GM19463 (cell line): Measurements from ENCODE around the gene STC2.
"Not testable (repeated sequence)": the region's sequence is repeated elsewhere in the genome, so short reads cannot be mapped to it uniquely, and the experiment has no call there.

Experiments
- ATAC-seq: cut with Tn5 transposase; IDR thresholded peaks from one replicate; pipeline ENCODE4 v1.9.1; 2021; ENCODE audit warnings: mild to moderate bottlenecking, moderate library complexity; ENCODE audit not compliant: unreplicated experiment

The STC2 gene

GRCh38 chr5:173296737-173297676, 31.2 kb downstream of the STC2 start:
- no peak for ATAC-seq

- no peak for ATAC-seq
Observed at GRCh38 chr5:173295796-173296195, 32.4 kb downstream of the STC2 start.

DNA sequence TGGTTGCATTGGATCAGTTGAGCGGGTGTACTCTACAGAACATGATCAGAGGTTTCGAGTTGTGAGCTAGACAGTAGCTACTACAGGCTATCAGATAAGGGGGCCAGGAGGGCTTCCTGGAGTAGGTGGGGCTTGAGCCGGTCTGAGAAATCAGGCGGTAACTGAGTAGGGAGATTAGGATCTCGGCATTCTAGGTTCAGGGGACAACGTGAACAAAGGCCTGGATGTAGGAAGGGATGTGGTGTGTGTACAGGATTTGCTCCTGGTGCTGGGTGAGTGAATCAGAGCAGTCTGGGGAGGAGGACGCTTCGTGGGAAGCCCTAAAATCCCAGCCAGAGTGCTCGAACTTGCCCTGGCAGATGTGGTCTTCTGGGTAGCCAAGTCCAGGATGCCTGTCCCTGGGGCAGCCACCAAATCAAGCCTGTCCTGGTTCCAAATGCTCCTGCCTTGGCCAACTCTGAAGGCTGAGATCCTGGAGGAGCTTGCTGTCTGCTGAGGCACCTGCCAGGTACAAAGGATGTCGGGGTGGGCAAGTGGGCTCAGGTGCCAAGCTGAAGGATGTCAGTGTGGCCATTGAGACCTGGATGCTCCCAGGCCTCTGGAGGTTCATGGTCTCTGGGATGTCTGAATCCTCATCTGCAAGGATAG, 33.4 kb downstream of the STC2 start:
- ATAC-seq = no peak

DNA sequence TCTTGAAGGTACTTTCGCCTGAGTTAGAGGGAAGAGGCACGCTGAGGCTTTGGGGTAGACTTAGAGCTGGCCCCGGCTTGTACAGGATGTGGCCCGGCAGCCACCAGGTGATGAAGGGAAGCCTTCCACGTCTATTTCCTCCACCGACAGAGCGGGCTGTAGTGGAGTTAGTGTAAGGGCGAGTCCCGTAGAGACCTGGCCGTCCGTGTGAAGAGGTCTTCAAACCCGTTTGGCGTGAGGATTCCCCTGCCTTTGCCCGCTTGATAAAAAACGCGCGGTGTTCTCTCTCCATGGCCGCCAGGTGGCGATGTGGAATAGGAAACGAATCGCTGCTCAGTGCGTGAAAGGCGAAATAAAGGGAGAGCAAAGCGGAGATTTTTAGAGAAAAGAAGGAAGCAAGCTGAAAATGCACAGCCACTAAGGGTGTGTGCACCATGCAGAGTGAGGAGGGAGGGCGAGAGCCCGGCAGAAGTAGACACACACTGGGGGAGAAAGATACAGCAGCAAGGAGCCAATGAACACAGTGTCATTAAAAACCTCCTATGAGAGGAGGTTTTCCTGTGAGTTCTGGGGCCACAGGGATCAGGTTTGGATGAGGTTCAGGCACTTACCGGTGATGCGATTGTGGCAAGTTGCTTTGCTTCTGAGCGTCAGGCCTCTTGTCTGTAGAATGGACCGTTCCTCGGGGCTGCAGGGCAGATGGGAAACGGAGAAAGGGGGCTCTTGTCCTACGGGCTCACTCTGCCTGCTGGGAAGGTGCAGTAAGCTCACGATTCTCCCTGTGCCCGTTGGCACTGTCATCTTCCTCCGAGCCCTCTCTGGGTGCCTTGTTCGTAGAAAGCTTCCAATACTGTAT, 34.2 kb downstream of the STC2 start:
- ATAC-seq = peak; percentile 64

DNA sequence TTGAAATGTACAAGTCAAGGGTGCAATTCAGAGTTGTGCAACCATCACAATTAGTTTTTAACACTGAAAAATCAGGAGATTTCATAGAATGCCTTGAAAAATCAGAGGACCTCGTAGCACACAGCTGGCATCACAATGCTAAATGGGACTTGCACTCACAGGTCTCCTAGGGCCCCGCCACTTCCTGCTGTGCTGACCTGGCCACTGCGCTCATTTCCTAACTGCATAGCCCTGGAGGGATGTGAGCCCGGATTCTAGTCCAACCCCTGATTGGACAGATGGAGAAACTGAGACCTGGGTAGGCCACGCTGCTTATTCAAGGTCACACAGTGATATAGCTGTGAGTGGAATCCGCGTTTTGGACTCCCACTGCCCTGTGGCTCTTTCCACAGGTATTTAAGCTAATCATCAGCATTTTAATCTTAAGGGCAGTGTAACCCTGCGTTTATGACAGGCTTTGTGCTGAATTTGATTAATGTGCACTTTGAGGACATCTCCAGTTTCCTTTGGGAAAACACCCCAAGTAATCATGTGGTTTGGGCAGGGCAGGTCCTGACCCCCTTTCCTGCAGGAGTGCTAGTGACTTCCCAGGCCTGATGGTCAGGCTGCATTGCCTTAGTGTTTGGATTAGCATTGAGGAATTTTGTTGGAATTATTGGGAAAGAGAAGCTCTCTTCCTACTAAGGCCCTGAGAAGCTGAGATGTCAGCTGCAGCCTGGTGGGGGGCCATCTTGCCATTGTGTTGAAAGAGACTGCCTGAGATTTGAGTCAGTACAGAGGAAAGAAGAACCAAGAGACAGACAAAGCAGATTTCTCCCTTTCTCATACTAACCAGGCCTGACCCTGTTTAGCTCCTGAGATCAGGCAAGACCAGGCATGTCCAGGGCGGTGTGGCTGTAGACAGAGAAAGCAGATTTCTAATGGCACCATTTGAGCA, 36.2 kb downstream of the STC2 start:
- ATAC-seq = no peak

- ATAC-seq = no peak
Observed at GRCh38 chr5:173290477-173291131, 37.6 kb downstream of the STC2 start.

- no peak for ATAC-seq
Observed at GRCh38 chr5:173289372-173289771, 38.8 kb downstream of the STC2 start.

DNA sequence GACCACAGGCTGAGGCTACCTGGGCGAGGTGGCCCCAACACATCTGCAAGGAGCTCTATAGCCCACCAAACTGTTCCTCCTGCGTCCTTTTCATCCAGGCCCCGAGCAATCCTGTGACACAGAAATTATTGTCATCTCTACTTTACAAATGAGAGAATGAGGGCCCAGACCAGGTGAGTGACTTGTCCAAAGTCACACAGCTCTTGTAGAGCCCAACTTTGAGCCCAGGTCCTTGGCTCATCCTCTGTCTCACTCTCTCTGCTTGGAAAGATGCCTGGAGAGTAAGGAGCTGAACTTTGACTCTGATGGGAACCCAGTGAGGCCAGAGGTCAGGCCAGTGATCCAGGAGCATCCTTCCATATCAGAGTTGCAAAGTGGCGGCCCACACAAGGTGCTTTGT, 39.6 kb downstream of the STC2 start:
- no peak for ATAC-seq

DNA sequence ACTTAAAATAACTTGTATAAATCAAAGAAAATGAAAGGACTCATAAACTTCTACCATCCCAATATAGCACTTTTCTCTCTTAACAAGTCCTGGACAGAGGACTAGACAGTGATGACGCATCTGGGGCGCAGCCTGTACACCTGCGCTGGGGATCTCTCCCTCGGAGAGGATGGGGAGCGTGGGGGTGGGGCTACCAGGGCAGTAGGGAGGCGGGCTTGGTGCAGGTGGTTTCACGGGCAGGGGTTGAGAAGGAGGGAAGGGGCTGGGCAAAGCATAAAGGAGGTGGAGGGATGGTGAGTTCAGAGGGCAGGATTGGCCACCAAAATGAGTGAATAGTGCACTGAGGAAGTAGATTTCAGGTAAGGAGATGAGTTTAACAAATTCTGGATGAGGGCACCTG, 41.1 kb downstream of the STC2 start:
- ATAC-seq = no peak

DNA sequence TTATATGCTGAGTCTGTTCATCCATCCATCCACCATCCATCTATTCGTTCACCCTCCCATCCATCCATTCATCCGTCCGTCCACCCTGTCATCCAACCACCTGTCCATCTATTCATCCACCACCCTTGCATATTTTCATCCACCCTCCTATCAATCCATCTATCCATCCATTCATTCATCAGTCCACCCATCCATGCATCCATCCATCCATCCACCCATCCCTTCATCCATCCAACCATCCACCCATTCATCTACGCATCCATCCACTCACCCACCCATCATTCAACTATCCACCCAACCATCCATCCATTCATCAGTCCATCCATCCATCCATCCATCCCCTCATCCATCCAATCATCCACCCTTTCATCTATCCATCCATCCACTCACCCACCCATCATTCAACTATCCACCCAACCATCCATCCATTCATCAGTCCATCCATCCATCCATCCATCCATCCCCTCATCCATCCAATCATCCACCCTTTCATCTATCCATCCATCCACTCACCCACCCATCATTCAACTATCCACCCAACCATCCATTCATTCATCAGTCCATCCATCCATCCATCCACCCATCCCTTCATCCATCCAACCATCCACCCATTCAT, 43.8 kb downstream of the STC2 start:
- not testable (repeated sequence) for ATAC-seq

DNA sequence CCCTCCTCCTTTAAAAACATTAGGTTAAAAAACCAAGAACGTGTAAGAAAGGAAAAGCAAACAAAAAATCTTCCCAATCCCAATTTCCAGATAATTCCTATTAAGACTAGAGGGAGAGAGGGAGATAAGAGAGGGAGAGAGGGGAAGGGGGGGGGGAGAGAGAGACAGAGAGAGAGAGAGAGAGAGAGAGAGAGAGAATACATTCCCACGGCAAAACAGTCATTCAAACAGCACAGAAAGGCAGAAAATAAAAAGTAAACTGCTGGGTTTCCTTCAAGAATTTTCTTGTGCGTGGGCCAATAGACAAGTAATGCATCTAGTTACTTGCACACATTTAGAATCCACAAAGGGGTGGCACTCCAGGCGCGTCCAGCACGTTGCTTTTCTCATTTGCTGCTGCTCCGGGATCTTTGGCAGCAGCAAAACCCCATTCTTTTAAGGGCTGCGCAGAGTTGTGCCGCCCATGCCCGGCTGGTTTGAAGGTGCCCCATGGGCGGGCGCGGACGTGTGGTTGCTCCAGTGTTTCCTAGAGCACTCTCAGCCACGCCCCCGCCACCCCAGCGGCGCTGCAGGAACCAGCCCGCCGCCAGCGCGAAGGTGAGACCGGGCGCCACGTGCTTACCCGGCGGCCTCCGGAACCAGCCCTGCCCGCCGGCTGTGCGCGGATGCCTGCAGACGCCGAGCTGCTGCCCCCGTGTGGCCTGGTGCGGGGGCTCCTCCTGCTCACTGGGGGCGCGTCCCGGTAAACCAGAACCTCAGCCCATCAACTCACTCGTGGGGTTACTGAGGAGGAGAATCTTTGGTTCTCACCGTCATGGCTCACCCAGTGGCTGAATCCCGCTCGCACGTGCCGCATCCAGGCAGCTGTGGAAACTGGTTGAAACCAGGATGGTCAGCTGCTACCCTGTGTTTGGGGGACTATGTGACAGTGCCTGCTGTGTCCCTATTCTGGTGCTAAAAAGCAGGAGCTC, 44.6 kb downstream of the STC2 start:
- ATAC-seq = peak; percentile 87

DNA sequence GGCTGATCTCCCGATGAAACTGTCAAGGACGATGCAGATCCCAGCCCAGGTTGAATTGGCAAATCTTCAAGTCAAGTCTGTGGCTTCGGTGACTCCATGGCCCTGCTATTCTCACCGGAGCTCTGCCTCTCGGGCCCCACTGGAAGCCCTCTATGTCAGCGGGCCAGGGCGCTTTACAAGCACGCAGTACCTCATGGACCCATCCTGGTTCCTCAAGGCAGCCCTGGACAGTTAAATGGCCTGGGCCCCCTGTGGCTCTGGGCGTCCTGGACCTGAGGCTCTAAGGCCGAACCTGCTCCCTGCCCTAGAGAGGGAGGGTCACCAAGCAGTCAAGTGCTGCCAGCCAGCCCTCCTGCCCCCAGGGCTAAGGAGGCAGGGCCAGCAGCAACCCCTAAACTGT, 45.3 kb downstream of the STC2 start:
- ATAC-seq = no peak

DNA sequence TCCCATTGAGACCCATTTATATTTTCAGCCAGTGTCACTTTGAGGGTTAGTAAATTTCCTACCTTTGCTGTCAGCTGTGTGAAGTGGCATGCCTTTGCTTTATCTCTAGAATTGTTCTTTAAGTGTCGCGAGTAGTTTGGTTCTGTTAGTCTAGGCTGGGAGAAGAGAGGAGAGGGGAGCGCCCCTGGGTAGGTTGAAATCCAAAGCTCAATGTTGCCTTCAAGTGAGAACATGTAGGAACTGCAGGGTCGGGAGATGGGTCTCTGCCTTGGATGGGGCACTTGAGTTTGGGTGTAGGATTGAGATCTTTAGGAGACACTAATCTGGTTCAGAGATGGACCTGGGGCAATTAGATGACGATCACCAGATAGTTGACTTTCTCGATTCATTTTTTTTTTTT, 46.3 kb downstream of the STC2 start:
- no peak for ATAC-seq

- no peak for ATAC-seq
Observed at GRCh38 chr5:173279166-173279565, 49.0 kb downstream of the STC2 start.

GRCh38 chr5:173278641-173279040, 49.6 kb downstream of the STC2 start:
- ATAC-seq = no peak

- ATAC-seq = no peak
Observed at GRCh38 chr5:173278172-173278571, 50.0 kb downstream of the STC2 start.

- ATAC-seq = no peak
Observed at GRCh38 chr5:173274771-173275170, 53.4 kb downstream of the STC2 start.

DNA sequence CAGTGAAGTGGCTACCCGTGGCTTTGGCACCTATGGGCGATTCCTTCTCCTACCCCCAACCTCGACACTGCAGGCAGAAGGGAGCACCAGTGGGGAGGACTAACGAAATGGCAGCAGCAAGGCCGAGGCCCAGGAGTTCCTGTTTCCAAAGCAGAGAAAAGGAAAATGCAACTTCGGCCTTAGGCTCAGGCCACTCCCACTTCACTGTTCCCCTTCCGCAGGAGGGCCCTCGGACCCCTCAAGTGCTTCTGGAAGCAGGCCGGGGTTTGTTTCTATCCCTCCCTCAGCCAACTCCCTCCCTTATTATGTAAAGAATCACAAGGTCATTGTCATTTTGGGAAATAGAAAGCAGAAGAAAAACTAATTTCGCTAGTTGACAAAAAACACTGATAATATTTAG, 56.8 kb downstream of the STC2 start:
- no peak for ATAC-seq
